Measurements from ENCODE around the gene SULT2A1.
"Not testable (repeated sequence)": the region's sequence is repeated elsewhere in the genome, so short reads cannot be mapped to it uniquely, and the experiment has no call there.

SULT2A1 gene

GRCh38 chr19:47860602-47861297 is 25.4 kb downstream of the SULT2A1 start:
- no peak for DNase-seq

- not testable (repeated sequence) for DNase-seq
Observed at GRCh38 chr19:47859838-47860237, 26.3 kb downstream of the SULT2A1 start.

- DNase-seq: not testable (repeated sequence)
Observed at GRCh38 chr19:47858646-47859285, 27.3 kb downstream of the SULT2A1 start, which contains the start of gene TPRX2. TPRX2 (plus strand) TSS chr19:47859235; CDS start chr19:47859247, 12 bp downstream.

- not testable (repeated sequence) for DNase-seq
Observed at GRCh38 chr19:47858231-47858630, 27.9 kb downstream of the SULT2A1 start.

- DNase-seq: no peak
Observed at GRCh38 chr19:47854459-47854858, 31.7 kb downstream of the SULT2A1 start.

GRCh38 chr19:47853003-47853402 is 33.1 kb downstream of the SULT2A1 start:
- DNase-seq: peak; percentile 3

GRCh38 chr19:47848823-47849473 is 37.2 kb downstream of the SULT2A1 start:
- DNase-seq: no peak

GRCh38 chr19:47848425-47848822 is 37.7 kb downstream of the SULT2A1 start:
- no peak for DNase-seq

GRCh38 chr19:47842941-47843340 is 43.2 kb downstream of the SULT2A1 start:
- DNase-seq: no peak

- no peak for DNase-seq
Observed at GRCh38 chr19:47839913-47840312, 46.2 kb downstream of the SULT2A1 start.

- DNase-seq: no peak
Observed at GRCh38 chr19:47839411-47839810, 46.7 kb downstream of the SULT2A1 start.

GRCh38 chr19:47836038-47836437 is 50.1 kb downstream of the SULT2A1 start:
- no peak for DNase-seq

- no peak for DNase-seq
Observed at GRCh38 chr19:47832723-47833122, 53.4 kb downstream of the SULT2A1 start.

GRCh38 chr19:47826800-47827199 is 59.3 kb downstream of the SULT2A1 start:
- DNase-seq: no peak

GRCh38 chr19:47824396-47824795 is 61.7 kb downstream of the SULT2A1 start:
- no peak for DNase-seq

- no peak for DNase-seq
Observed at GRCh38 chr19:47821460-47822020, 64.6 kb downstream of the SULT2A1 start, which contains the start of gene CRX. CRX (plus strand) TSS chr19:47821937; CDS start chr19:47834444, 12,507 bp downstream.
